ENCODE measurements around the gene MAN1C1. TPM values are rescaled to one million over a fixed set of nuclear protein-coding genes. Genes with fewer than 3 reads are reported as not detected.

MAN1C1 gene
- total RNA-seq, 1 donor from 2014 or later: 0.20 TPM

GRCh38 chr1:25715888-25716287 is 99.3 kb downstream of the MAN1C1 start:
- no peak overlapping the region for H3K4me3 Mint-ChIP-seq
- no peak for TF ChIP-seq CTCF (IDR thresholded peaks at IDR 0.05)
- ATAC-seq (ENCODE audit: low read depth) (no peak), DNase-seq (no peak)
- H3K9me3 Mint-ChIP-seq: peaks cover 3% of the 10 kb centered on the region
- intact Hi-C loops (cut with micrococcal nuclease): no loop called here
- CTCF ChIA-PET: no interaction called here
- H3K4me1 Mint-ChIP-seq: peaks cover 6% of the 10 kb centered on the region
- peaks cover 2% of the 10 kb centered on the region for H3K27me3 Mint-ChIP-seq
- H3K27ac Mint-ChIP-seq: no peak overlapping the region
- POLR2A ChIA-PET: no interaction called here
- H3K36me3 Mint-ChIP-seq (ENCODE audit: low read depth): no peaks in the 10 kb centered on the region

GRCh38 chr1:25716320-25716719 is 99.7 kb downstream of the MAN1C1 start:
- H3K36me3 Mint-ChIP-seq (ENCODE audit: low read depth): no peaks in the 10 kb centered on the region
- no peak for TF ChIP-seq CTCF (IDR thresholded peaks at IDR 0.05)
- peaks cover 3% of the 10 kb centered on the region for H3K9me3 Mint-ChIP-seq
- H3K4me1 Mint-ChIP-seq: peaks cover 6% of the 10 kb centered on the region
- DNase-seq: no peak
- H3K27ac Mint-ChIP-seq: no peak overlapping the region
- no peak for ATAC-seq (ENCODE audit: low read depth)
- CTCF ChIA-PET: no interaction called here
- peaks cover 2% of the 10 kb centered on the region for H3K27me3 Mint-ChIP-seq
- POLR2A ChIA-PET: no interaction called here
- intact Hi-C loops (cut with micrococcal nuclease): no loop called here
- H3K4me3 Mint-ChIP-seq: no peak overlapping the region

- ChIA-PET POLR2A (no interaction called here), CTCF (no interaction called here)
- DNase-seq: no peak
- Mint-ChIP-seq H3K36me3 (ENCODE audit: low read depth) (no peaks in the 10 kb centered on the region), H3K27ac (no peak overlapping the region), H3K4me3 (no peak overlapping the region), H3K9me3 (peaks cover 3% of the 10 kb centered on the region), H3K4me1 (no peaks in the 10 kb centered on the region), H3K27me3 (peaks cover 6% of the 10 kb centered on the region)
- no peak for TF ChIP-seq CTCF (IDR thresholded peaks at IDR 0.05)
- intact Hi-C loops (cut with micrococcal nuclease): no loop called here
- no peak for ATAC-seq (ENCODE audit: low read depth)
Measured at GRCh38 chr1:25718732-25719131, 102.1 kb downstream of the MAN1C1 start.

GRCh38 chr1:25720624-25721023 is 104.0 kb downstream of the MAN1C1 start:
- ChIA-PET CTCF (no interaction called here), POLR2A (no interaction called here)
- ATAC-seq (ENCODE audit: low read depth) (no peak), DNase-seq (no peak)
- no peak for TF ChIP-seq CTCF (IDR thresholded peaks at IDR 0.05)
- intact Hi-C loops (cut with micrococcal nuclease): no loop called here
- peaks cover 13% of the 10 kb centered on the region for H3K27me3 Mint-ChIP-seq
- no peak overlapping the region for H3K27ac Mint-ChIP-seq
- no peaks in the 10 kb centered on the region for H3K4me1 Mint-ChIP-seq
- H3K9me3 Mint-ChIP-seq: peaks cover 3% of the 10 kb centered on the region
- H3K36me3 Mint-ChIP-seq (ENCODE audit: low read depth): no peaks in the 10 kb centered on the region
- no peak overlapping the region for H3K4me3 Mint-ChIP-seq

GRCh38 chr1:25723250-25723880 is 106.8 kb downstream of the MAN1C1 start:
- Mint-ChIP-seq H3K27ac (no peak overlapping the region), H3K9me3 (no peaks in the 10 kb centered on the region), H3K27me3 (peaks cover 28% of the 10 kb centered on the region), H3K4me3 (no peak overlapping the region), H3K4me1 (no peaks in the 10 kb centered on the region), H3K36me3 (ENCODE audit: low read depth) (no peaks in the 10 kb centered on the region)
- no peak for TF ChIP-seq CTCF (IDR thresholded peaks at IDR 0.05)
- ATAC-seq (ENCODE audit: low read depth) (no peak), DNase-seq (no peak)
- ChIA-PET POLR2A (no interaction called here), CTCF (no interaction called here)
- intact Hi-C loops (cut with micrococcal nuclease): no loop called here
